ENCODE data around the gene CNR1. TPM values are rescaled to one million over a fixed set of nuclear protein-coding genes. Genes with fewer than 3 reads are reported as not detected.

The CNR1 gene
- total and polyA plus RNA-seq, 3 donors from 2014 or later, result 2.3 to 4.9 (median 4.3) TPM

- Histone ChIP-seq H3K27ac (no peak overlapping the region), H3K27me3 (no peaks in the 10 kb centered on the region), H3K4me1 (no peaks in the 10 kb centered on the region), H3K4me3 (no peak overlapping the region), H3K9me3 (no peaks in the 10 kb centered on the region), H3K36me3 (ENCODE audit: low read depth, missing control alignments) (no peaks in the 10 kb centered on the region)
- no peak for TF ChIP-seq CTCF (IDR thresholded peaks at IDR 0.05)
- no peak for TF ChIP-seq POLR2A (IDR thresholded peaks at IDR 0.05)
- no peak for DNase-seq
- intact Hi-C loops (cut with DNase I; ENCODE audit: low total_unique reads), result no loop called here
- WGBS, 2 donors, result 77 to 86% methylated on average over 3 of the region's 3 CpGs
Measured at GRCh38 chr6:88124925-88125557, 41.1 kb downstream of the CNR1 start.

DNA sequence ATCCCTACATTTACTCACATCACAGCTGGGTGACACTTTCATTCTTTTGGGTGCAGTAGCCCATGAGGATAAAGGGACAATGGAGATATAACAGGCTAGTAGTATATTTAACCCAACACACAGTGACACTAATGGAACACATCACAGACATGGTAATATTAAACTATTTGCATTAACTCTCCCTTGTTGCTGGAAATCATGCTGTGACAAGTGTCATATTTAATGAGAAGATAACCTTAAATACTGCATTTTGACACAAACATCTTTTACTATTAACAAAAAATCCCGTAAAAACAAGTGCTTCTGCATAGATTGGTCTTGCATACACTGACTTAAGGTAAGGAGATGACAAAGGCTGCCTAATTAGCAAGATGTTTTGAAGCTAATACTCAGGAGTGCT, 45.5 kb downstream of the CNR1 start:
- Histone ChIP-seq H3K4me1 (no peaks in the 10 kb centered on the region), H3K4me3 (no peak overlapping the region), H3K27ac (no peak overlapping the region), H3K36me3 (ENCODE audit: low read depth, missing control alignments) (no peaks in the 10 kb centered on the region), H3K9me3 (no peaks in the 10 kb centered on the region), H3K27me3 (no peaks in the 10 kb centered on the region)
- WGBS, 2 donors, result 67 to 75% methylated on average over 1 of the region's 1 CpG
- TF ChIP-seq CTCF (IDR thresholded peaks at IDR 0.05), result no peak
- TF ChIP-seq POLR2A (IDR thresholded peaks at IDR 0.05), result no peak
- no peak for DNase-seq
- intact Hi-C loops (cut with DNase I; ENCODE audit: low total_unique reads), result no loop called here

DNA sequence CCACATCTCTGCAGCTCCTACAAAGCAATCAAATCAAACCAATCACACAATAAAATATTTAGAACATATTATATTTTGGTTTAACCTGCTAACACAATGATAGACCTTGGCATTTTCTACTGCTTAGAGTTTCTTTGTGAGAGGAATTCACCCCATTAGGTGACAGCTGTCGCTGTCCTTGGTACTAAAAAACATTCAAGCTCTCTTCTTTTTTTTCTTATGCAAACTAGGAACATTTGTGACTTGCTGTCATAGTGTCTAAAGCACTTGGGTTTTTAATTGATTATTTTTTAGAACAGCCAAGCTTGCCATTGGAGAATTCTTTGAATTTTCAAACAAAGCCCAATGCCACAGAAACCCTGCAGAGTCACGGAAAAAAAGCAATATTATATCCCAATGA, 46.4 kb downstream of the CNR1 start:
- intact Hi-C loops (cut with DNase I; ENCODE audit: low total_unique reads), result no loop called here
- TF ChIP-seq CTCF (IDR thresholded peaks at IDR 0.05) (no peak), POLR2A (IDR thresholded peaks at IDR 0.05) (no peak)
- 60 to 70% methylated on average over 2 of the region's 2 CpGs for WGBS, 2 donors

DNA sequence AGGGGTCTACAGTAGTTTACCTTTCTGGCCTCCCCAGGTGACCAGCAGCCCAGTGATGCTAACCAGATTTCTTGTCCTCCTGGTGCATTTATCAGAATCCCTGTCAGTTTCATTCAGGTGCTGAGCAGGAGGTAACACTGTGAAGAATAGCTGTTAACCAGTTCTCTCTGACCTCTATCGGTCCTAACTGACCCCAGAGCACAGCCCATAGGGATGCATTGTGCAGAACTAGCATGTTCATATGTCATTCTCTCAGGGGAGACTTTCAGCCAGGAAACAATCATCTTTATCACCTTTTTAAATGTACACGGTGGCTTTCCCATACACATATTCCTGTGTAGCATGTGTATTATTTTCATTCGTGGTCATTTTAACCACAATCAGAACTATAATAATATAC, 49.9 kb downstream of the CNR1 start:
- no peak overlapping the region for H3K27ac ChIP-seq
- no peak overlapping the region for H3K4me3 ChIP-seq
- intact Hi-C loops (cut with DNase I; ENCODE audit: low total_unique reads), result no loop called here
- no peaks in the 10 kb centered on the region for H3K36me3 ChIP-seq (ENCODE audit: low read depth, missing control alignments)
- no peaks in the 10 kb centered on the region for H3K9me3 ChIP-seq
- no peak for DNase-seq
- H3K4me1 ChIP-seq, result no peaks in the 10 kb centered on the region
- 41 to 55% methylated on average over 3 of the region's 3 CpGs for whole genome bisulfite sequencing, 2 donors
- no peaks in the 10 kb centered on the region for H3K27me3 ChIP-seq
- TF ChIP-seq POLR2A (IDR thresholded peaks at IDR 0.05), result no peak
- no peak for TF ChIP-seq CTCF (IDR thresholded peaks at IDR 0.05)

More for the DNA sequence above, 46.4 kb downstream of the CNR1 start:
- H3K9me3 ChIP-seq, result no peaks in the 10 kb centered on the region
- H3K36me3 ChIP-seq (ENCODE audit: low read depth, missing control alignments), result no peaks in the 10 kb centered on the region
- H3K4me1 ChIP-seq, result no peaks in the 10 kb centered on the region
- no peak overlapping the region for H3K27ac ChIP-seq
- H3K27me3 ChIP-seq, result no peaks in the 10 kb centered on the region
- no peak for DNase-seq
- H3K4me3 ChIP-seq, result no peak overlapping the region

- DNase-seq, result no peak
- H3K36me3 ChIP-seq (ENCODE audit: low read depth, missing control alignments), result no peaks in the 10 kb centered on the region
- no peaks in the 10 kb centered on the region for H3K9me3 ChIP-seq
- H3K4me1 ChIP-seq, result no peaks in the 10 kb centered on the region
- no peaks in the 10 kb centered on the region for H3K27me3 ChIP-seq
- TF ChIP-seq CTCF (IDR thresholded peaks at IDR 0.05), result no peak
- no peak for TF ChIP-seq POLR2A (IDR thresholded peaks at IDR 0.05)
- intact Hi-C loops (cut with DNase I; ENCODE audit: low total_unique reads), result no loop called here
- WGBS, 2 donors, result 44 to 47% methylated on average over 2 of the region's 2 CpGs
- H3K27ac ChIP-seq, result no peak overlapping the region
- H3K4me3 ChIP-seq, result no peak overlapping the region
Measured at GRCh38 chr6:88115307-88115706, 50.8 kb downstream of the CNR1 start.

All from testis (tissue), 3 donors.